Bronchial epithelial cell (primary cell): Measurements from ENCODE around the gene CWC22. TPM values are rescaled to one million over a fixed set of nuclear protein-coding genes. Genes with fewer than 3 reads are reported as not detected.

Experiments
- DNase-seq: peaks from one replicate; pipeline ENCODE4 v3.0.0-alpha.2; 2010; ENCODE audit warnings: low read depth
- FAIRE-seq: peaks from 2 replicates; lab custom pipeline; 2011; peaks lifted over from hg19 to GRCh38; lab: Jason Lieb, UNC
- H3K27me3 ChIP-seq: 2 replicates; pipeline ENCODE4 v1.5.1; 2011; ENCODE audit warnings: low read length; ENCODE audit not compliant: control insufficient read depth, insufficient read depth
- H3K36me3 ChIP-seq: 2 replicates; pipeline ENCODE4 v1.5.1; 2011; ENCODE audit warnings: low read length; ENCODE audit not compliant: control insufficient read depth, insufficient read depth
- H3K4me3 ChIP-seq: 2 replicates; pipeline ENCODE4 v1.5.1; 2011; ENCODE audit warnings: mild to moderate bottlenecking, low read depth, low read length, control low read depth
- CTCF ChIP-seq: IDR thresholded peaks from 2 replicates; pipeline ENCODE4 v1.5.1; 2011; ENCODE audit warnings: mild to moderate bottlenecking, moderate library complexity, low read length, control low read depth, inconsistent platforms; ENCODE audit not compliant: insufficient read depth, severe bottlenecking
- total RNA-seq: library from RNA; depleted of rRNA; stranded (reverse); fragments of >200 nt; gene quantifications from 2 replicates; pipeline ENCODE4 v1.2.1, GENCODE V29; 2014

Gene CWC22
- total RNA-seq, 1 donor from 2014 or later, result 13.4 TPM

- Histone ChIP-seq H3K36me3 (peaks cover 1% of the 10 kb centered on the region), H3K4me3 (no peak overlapping the region), H3K27me3 (no peaks in the 10 kb centered on the region)
- FAIRE-seq, result no peak
- DNase-seq, result no peak
- TF ChIP-seq CTCF, result no peak
Observed at GRCh38 chr2:180001726-180002125, 5.4 kb downstream of the CWC22 start.

- no peak for TF ChIP-seq CTCF
- DNase-seq (peak; percentile 42), FAIRE-seq (no peak)
- Histone ChIP-seq H3K27me3 (no peaks in the 10 kb centered on the region), H3K36me3 (peaks cover 1% of the 10 kb centered on the region), H3K4me3 (no peak overlapping the region)
Observed at GRCh38 chr2:180000434-180000833, 6.7 kb downstream of the CWC22 start.

GRCh38 chr2:179999000-179999399, 8.1 kb downstream of the CWC22 start:
- Histone ChIP-seq H3K27me3 (no peaks in the 10 kb centered on the region), H3K36me3 (no peaks in the 10 kb centered on the region), H3K4me3 (no peak overlapping the region)
- no peak for DNase-seq
- FAIRE-seq, result no peak
- TF ChIP-seq CTCF, result no peak

GRCh38 chr2:179995741-179996515, 11.2 kb downstream of the CWC22 start:
- FAIRE-seq (no peak), DNase-seq (no peak)
- no peak for TF ChIP-seq CTCF
- Histone ChIP-seq H3K36me3 (peaks cover 3% of the 10 kb centered on the region), H3K27me3 (no peaks in the 10 kb centered on the region), H3K4me3 (no peak overlapping the region)

GRCh38 chr2:179991344-179991743, 15.8 kb downstream of the CWC22 start:
- Histone ChIP-seq H3K36me3 (peaks cover 3% of the 10 kb centered on the region), H3K27me3 (no peaks in the 10 kb centered on the region), H3K4me3 (no peak overlapping the region)
- FAIRE-seq (no peak), DNase-seq (no peak)
- TF ChIP-seq CTCF, result peak; percentile 11
